Astrocyte (in vitro differentiated cells and primary cell): Measurements from ENCODE around the gene ZEB1.
"Not testable (repeated sequence)": the region's sequence is repeated elsewhere in the genome, so short reads cannot be mapped to it uniquely, and the experiment has no call there.

Experiments used
- EZH2 ChIP-seq: IDR thresholded peaks from 2 replicates; pipeline ENCODE4 v1.6.1; 2012; ENCODE audit warnings: mild to moderate bottlenecking, low read length, inconsistent platforms; ENCODE audit not compliant: insufficient read depth
- TF ChIP-seq, protein P1 (sequence below): IDR thresholded peaks from 2 replicates; pipeline ENCODE4 v1.5.1; 2011; ENCODE audit warnings: low read depth, mild to moderate bottlenecking, inconsistent platforms, low read length, moderate library complexity; ENCODE audit not compliant: insufficient read depth

DNA sequence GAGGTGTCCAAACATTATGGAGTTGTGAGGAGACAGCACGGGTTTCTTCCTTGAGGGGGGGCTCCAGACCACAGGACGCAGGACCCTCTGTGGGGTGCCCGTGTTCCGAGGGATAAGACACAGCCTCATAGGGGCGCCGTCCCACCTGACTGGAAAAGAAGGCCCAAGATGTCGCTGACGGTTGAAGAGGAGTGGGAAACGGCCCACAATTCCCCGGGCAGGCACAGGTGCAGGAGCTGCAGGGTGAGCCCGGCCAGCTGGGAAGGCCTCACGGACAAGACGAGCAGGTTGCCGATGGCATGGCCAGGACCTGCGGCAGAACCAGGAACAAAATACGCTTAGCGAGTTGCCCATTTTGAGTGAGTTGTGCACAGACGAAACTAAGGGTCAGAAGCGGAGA lies 44.7 kb downstream of the ZEB1 start:
- TF ChIP-seq, protein P1, sequence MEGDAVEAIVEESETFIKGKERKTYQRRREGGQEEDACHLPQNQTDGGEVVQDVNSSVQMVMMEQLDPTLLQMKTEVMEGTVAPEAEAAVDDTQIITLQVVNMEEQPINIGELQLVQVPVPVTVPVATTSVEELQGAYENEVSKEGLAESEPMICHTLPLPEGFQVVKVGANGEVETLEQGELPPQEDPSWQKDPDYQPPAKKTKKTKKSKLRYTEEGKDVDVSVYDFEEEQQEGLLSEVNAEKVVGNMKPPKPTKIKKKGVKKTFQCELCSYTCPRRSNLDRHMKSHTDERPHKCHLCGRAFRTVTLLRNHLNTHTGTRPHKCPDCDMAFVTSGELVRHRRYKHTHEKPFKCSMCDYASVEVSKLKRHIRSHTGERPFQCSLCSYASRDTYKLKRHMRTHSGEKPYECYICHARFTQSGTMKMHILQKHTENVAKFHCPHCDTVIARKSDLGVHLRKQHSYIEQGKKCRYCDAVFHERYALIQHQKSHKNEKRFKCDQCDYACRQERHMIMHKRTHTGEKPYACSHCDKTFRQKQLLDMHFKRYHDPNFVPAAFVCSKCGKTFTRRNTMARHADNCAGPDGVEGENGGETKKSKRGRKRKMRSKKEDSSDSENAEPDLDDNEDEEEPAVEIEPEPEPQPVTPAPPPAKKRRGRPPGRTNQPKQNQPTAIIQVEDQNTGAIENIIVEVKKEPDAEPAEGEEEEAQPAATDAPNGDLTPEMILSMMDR, result not testable (repeated sequence)
- TF ChIP-seq EZH2, result not testable (repeated sequence)
